ENCODE data around the gene SIPA1L3. TPM values are rescaled to one million over a fixed set of nuclear protein-coding genes. Genes with fewer than 3 reads are reported as not detected.

SIPA1L3 gene
- total and polyA plus RNA-seq, 10 of the 15 experiments (the other 5 are each of a cell fraction or from before 2014, with no cell fraction given), result 0.24 to 66.2 (median 19.1) TPM

DNA sequence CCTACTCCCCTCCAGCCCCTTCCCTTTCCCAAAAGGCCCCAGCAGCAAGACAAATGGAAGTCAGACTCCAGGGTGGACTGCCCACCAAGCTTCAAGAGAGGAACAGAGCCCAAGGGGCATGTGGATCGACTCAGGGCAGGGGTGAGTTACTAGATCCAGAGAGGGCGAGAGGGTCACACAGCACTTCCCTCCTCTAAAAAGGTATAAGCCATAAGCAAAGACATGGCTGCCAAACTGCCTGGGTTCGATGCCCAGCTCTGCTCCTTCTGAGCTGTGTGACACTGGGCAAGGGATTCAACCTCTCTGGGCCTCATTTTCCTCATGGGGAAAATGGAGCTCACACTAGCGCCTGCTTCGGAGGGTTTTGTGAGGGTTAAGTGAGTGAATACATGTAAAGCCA is 345.4 kb downstream of the SIPA1L3 start:
- ChIA-PET POLR2A (no interaction called here), RAD21 (ENCODE audit: unreplicated experiment) (interaction anchor here (1.2 kb wide), 1 partner anchor 9 kb away, joined by 3 read pairs; no protein-coding TSS in a partner anchor), SMC1A (ENCODE audit: uncharacterized antibody, unreplicated experiment) (no interaction called here), CTCF (no interaction called here)
- 66% methylated on average over 5 of the region's 5 CpGs for WGBS (ENCODE audit: insufficient coverage, insufficient replicate concordance, low lambda C conversion rate, missing lambda C conversion rate)
- no peaks in the 10 kb centered on the region for H3K79me2 ChIP-seq (ENCODE audit: control insufficient read depth, insufficient read depth, low read length)
- peaks cover 0 to 4% of the 10 kb centered on the region in 2 experiments; a peak in 3 of 4 replicates for H3K27me3 ChIP-seq (replicated peaks in 1 of 2; ENCODE audit: control insufficient read depth in 2 of 2, insufficient read depth in 2 of 2, low read length in 1 of 2)
- TF ChIP-seq CBFB (IDR thresholded peaks at IDR 0.05; ENCODE audit: low read depth), result no peak
- TF ChIP-seq, protein P1, sequence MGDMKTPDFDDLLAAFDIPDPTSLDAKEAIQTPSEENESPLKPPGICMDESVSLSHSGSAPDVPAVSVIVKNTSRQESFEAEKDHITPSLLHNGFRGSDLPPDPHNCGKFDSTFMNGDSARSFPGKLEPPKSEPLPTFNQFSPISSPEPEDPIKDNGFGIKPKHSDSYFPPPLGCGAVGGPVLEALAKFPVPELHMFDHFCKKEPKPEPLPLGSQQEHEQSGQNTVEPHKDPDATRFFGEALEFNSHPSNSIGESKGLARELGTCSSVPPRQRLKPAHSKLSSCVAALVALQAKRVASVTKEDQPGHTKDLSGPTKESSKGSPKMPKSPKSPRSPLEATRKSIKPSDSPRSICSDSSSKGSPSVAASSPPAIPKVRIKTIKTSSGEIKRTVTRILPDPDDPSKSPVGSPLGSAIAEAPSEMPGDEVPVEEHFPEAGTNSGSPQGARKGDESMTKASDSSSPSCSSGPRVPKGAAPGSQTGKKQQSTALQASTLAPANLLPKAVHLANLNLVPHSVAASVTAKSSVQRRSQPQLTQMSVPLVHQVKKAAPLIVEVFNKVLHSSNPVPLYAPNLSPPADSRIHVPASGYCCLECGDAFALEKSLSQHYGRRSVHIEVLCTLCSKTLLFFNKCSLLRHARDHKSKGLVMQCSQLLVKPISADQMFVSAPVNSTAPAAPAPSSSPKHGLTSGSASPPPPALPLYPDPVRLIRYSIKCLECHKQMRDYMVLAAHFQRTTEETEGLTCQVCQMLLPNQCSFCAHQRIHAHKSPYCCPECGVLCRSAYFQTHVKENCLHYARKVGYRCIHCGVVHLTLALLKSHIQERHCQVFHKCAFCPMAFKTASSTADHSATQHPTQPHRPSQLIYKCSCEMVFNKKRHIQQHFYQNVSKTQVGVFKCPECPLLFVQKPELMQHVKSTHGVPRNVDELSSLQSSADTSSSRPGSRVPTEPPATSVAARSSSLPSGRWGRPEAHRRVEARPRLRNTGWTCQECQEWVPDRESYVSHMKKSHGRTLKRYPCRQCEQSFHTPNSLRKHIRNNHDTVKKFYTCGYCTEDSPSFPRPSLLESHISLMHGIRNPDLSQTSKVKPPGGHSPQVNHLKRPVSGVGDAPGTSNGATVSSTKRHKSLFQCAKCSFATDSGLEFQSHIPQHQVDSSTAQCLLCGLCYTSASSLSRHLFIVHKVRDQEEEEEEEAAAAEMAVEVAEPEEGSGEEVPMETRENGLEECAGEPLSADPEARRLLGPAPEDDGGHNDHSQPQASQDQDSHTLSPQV (IDR thresholded peaks at IDR 0.05), result no peak
- TF ChIP-seq IKZF2 (IDR thresholded peaks at IDR 0.05), result no peak
- no peak for TF ChIP-seq RELB (IDR thresholded peaks at IDR 0.05; ENCODE audit: low read depth)
- TF ChIP-seq NFYA (IDR thresholded peaks at IDR 0.05; ENCODE audit: borderline replicate concordance, low read depth, low read length), result no peak
- TF ChIP-seq SMC3 (IDR thresholded peaks at IDR 0.05; ENCODE audit: borderline replicate concordance, low read length), result no peak
- TF ChIP-seq NFYB (IDR thresholded peaks at IDR 0.05; ENCODE audit: insufficient read depth, low read depth, low read length), result no peak
- no peak for TF ChIP-seq STAT3 (IDR thresholded peaks at IDR 0.05; ENCODE audit: low read depth, low read length)
- TF ChIP-seq, protein P2, sequence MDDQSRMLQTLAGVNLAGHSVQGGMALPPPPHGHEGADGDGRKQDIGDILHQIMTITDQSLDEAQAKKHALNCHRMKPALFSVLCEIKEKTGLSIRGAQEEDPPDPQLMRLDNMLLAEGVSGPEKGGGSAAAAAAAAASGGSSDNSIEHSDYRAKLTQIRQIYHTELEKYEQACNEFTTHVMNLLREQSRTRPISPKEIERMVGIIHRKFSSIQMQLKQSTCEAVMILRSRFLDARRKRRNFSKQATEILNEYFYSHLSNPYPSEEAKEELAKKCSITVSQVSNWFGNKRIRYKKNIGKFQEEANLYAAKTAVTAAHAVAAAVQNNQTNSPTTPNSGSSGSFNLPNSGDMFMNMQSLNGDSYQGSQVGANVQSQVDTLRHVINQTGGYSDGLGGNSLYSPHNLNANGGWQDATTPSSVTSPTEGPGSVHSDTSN (IDR thresholded peaks at IDR 0.05; ENCODE audit: insufficient replicate concordance, low read depth, low read length), result no peak
- no peak overlapping the region for H3K4me3 ChIP-seq
- ATAC-seq, result no peak
- in situ Hi-C loops (cut with MboI), result no loop called here
- no peaks in the 10 kb centered on the region for H3K4me1 ChIP-seq (ENCODE audit: control insufficient read depth, insufficient read depth, low read length)
- no peak overlapping the region for H3K9ac ChIP-seq (ENCODE audit: control insufficient read depth, insufficient read depth, low read length)
- H3K4me2 ChIP-seq (ENCODE audit: control insufficient read depth, insufficient read depth), result no peak overlapping the region
- no peak for DNase-seq (ENCODE audit: low read depth, low spot score)
- no peak overlapping the region for H3K27ac ChIP-seq (ENCODE audit: control insufficient read depth, insufficient read depth)
- H3K36me3 ChIP-seq (ENCODE audit: control insufficient read depth in 2 of 2, insufficient read depth in 2 of 2, low read length in 1 of 2), result no peaks in the 10 kb centered on the region
- BruUV-seq (replicated peaks), result no TSS peak
- no peaks in the 10 kb centered on the region for H3K9me3 ChIP-seq (replicated peaks; ENCODE audit: control insufficient read depth, insufficient read depth, low read length)
- no peak overlapping the region for H2AFZ ChIP-seq (ENCODE audit: control insufficient read depth, low read depth, low read length)
- no peaks in the 10 kb centered on the region for H4K20me1 ChIP-seq (ENCODE audit: control insufficient read depth, insufficient read depth)
- intact Hi-C loops (cut with micrococcal nuclease; ENCODE audit: unreplicated experiment), result no loop called here
- FAIRE-seq, result no peak

Data from GM12878 (cell line).